Smooth muscle cell (in vitro differentiated cells): Measurements from ENCODE around the gene ITGB6. TPM values are rescaled to one million over a fixed set of nuclear protein-coding genes. Genes with fewer than 3 reads are reported as not detected.

Source experiments
- DNase-seq: peaks from one replicate; lab custom pipeline; 2025; ENCODE audit not compliant: unreplicated experiment; lab: John Stamatoyannopoulos, UW
- H2AFZ ChIP-seq: fragments of 200-600 bp; sonication (generic); 2 replicates; pipeline ENCODE4 v1.6.0; 2016; ENCODE audit warnings: antibody characterized with exemption, low read depth, mild to moderate bottlenecking
- H3F3A ChIP-seq: fragments of 200-600 bp; sonication (generic); 2 replicates; pipeline ENCODE4 v1.6.0; 2017; ENCODE audit warnings: antibody characterized with exemption, low read depth
- H3K27ac ChIP-seq: fragments of 200-600 bp; sonication (generic); 2 replicates; pipeline ENCODE4 v1.5.1; 2016; ENCODE audit warnings: low read depth, mild to moderate bottlenecking
- H3K27me3 ChIP-seq: fragments of 200-600 bp; sonication (generic); 2 replicates; pipeline ENCODE4 v1.6.1; 2016; ENCODE audit warnings: low read depth, mild to moderate bottlenecking
- H3K36me3 ChIP-seq: fragments of 200-600 bp; sonication (generic); 2 replicates; pipeline ENCODE4 v1.5.1; 2016; ENCODE audit warnings: low read depth
- H3K4me1 ChIP-seq: fragments of 200-600 bp; sonication (generic); 2 replicates; pipeline ENCODE4 v1.5.1; 2016; ENCODE audit warnings: low read depth
- H3K4me2 ChIP-seq: fragments of 200-600 bp; sonication (generic); 2 replicates; pipeline ENCODE4 v1.6.0; 2016; ENCODE audit warnings: mild to moderate bottlenecking
- H3K4me3 ChIP-seq: fragments of 200-600 bp; sonication (generic); 2 replicates; pipeline ENCODE4 v1.5.1; 2016; ENCODE audit warnings: mild to moderate bottlenecking
- H3K79me2 ChIP-seq: fragments of 200-600 bp; sonication (generic); 2 replicates; pipeline ENCODE4 v1.6.0; 2016; ENCODE audit warnings: low read depth, mild to moderate bottlenecking
- H3K9ac ChIP-seq: fragments of 200-600 bp; sonication (generic); 2 replicates; pipeline ENCODE4 v1.6.0; 2016; ENCODE audit warnings: low read depth
- H3K9me3 ChIP-seq: fragments of 200-600 bp; sonication (generic); replicated peaks from 2 replicates; pipeline ENCODE4 v1.5.1; 2016; ENCODE audit warnings: low read depth
- H4K20me1 ChIP-seq: fragments of 200-600 bp; sonication (generic); 2 replicates; pipeline ENCODE4 v1.6.0; 2016; ENCODE audit warnings: low read depth
- CTCF ChIP-seq: fragments of 200-600 bp; sonication (generic); IDR thresholded peaks from 2 replicates; pipeline ENCODE4 v1.5.1; 2017; ENCODE audit warnings: borderline replicate concordance, mild to moderate bottlenecking, antibody characterized with exemption; ENCODE audit not compliant: insufficient read depth, poor library complexity, severe bottlenecking
- WGBS: methylation state at CpG from one replicate; pipeline ENCODE4 v1.1.7; 2016; ENCODE audit warnings: low lambda C conversion rate; 5-methylcytosine and 5-hydroxymethylcytosine counted together
- polyA plus RNA-seq: library from polyadenylated mRNA; unstranded; fragments of >200 nt; fragmentation: Nextera tagmentation; extraction: Ambion mirVana; gene quantifications from 2 replicates; pipeline ENCODE4 v1.2.1, GENCODE V29; 2016
- total RNA-seq: library from RNA; depleted of rRNA; stranded (reverse); fragments of >200 nt; gene quantifications from 2 replicates; pipeline ENCODE4 v1.2.3, GENCODE V29; 2014

ITGB6 gene
- total and polyA plus RNA-seq, 2 experiments from 2014 or later = 15.2 to 181 TPM

- no peaks in the 10 kb centered on the region for H3K9me3 ChIP-seq
- H3K4me1 ChIP-seq = peaks cover 44% of the 10 kb centered on the region
- TF ChIP-seq CTCF = peak; percentile 78
- H3K27ac ChIP-seq = peak overlapping the region; percentile 99
- no peaks in the 10 kb centered on the region for H4K20me1 ChIP-seq
- H2AFZ ChIP-seq = no peak overlapping the region
- no peaks in the 10 kb centered on the region for H3K79me2 ChIP-seq
- H3K4me3 ChIP-seq = no peak overlapping the region
- 40% methylated on average over 11 of the region's 11 CpGs for WGBS
- peak overlapping the region; percentile 58 for H3K4me2 ChIP-seq
- H3K36me3 ChIP-seq = no peaks in the 10 kb centered on the region
- H3K27me3 ChIP-seq = no peaks in the 10 kb centered on the region
- H3F3A ChIP-seq = peaks cover 44% of the 10 kb centered on the region
- DNase-seq = no peak
- H3K9ac ChIP-seq = peak overlapping the region; percentile 75
Measured at GRCh38 chr2:160210599-160211138, 10.6 kb upstream of the ITGB6 start.

DNA sequence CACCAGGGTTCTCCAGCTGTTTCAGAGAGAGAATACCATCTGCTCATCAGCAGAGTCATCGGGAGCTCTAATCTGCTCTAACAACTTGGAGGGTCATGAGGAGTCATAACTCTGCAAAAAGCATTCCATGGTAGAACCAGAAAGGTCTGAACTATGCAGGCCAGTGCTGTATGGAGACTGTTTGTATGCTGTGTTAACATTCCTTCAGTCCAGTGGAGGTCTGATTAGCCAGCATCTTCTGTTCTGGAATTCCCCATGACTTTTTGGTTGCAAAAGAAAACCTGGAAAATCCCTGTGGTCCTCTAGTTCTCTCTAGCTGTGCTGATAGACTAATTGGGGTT, 9.4 kb upstream of the ITGB6 start:
- TF ChIP-seq CTCF = no peak
- H3K9ac ChIP-seq = peak overlapping the region; percentile 75
- peaks cover 38% of the 10 kb centered on the region for H3K4me1 ChIP-seq

GRCh38 chr2:160208655-160209515, 8.8 kb upstream of the ITGB6 start:
- peak overlapping the region; percentile 84 for H3K9ac ChIP-seq
- H3K9me3 ChIP-seq = no peaks in the 10 kb centered on the region
- H3K27ac ChIP-seq = peak overlapping the region; percentile 99
- peak; percentile 13 for TF ChIP-seq CTCF
- peak overlapping the region; percentile 77 for H3K4me2 ChIP-seq
- 76% methylated on average over 11 of the region's 11 CpGs for WGBS
- no peak overlapping the region for H2AFZ ChIP-seq
- no peaks in the 10 kb centered on the region for H4K20me1 ChIP-seq
- peaks cover 44% of the 10 kb centered on the region for H3F3A ChIP-seq
- H3K36me3 ChIP-seq = no peaks in the 10 kb centered on the region
- no peaks in the 10 kb centered on the region for H3K27me3 ChIP-seq
- H3K4me1 ChIP-seq = peaks cover 38% of the 10 kb centered on the region
- no peaks in the 10 kb centered on the region for H3K79me2 ChIP-seq
- no peak for DNase-seq
- no peak overlapping the region for H3K4me3 ChIP-seq

More for the DNA sequence above, 9.4 kb upstream of the ITGB6 start:
- Histone ChIP-seq H3K27ac (peak overlapping the region; percentile 99), H3K4me2 (peak overlapping the region; percentile 77), H3K79me2 (no peaks in the 10 kb centered on the region), H4K20me1 (no peaks in the 10 kb centered on the region), H2AFZ (no peak overlapping the region), H3K27me3 (no peaks in the 10 kb centered on the region), H3K36me3 (no peaks in the 10 kb centered on the region), H3F3A (peaks cover 44% of the 10 kb centered on the region), H3K4me3 (no peak overlapping the region), H3K9me3 (no peaks in the 10 kb centered on the region)
- no peak for DNase-seq
- WGBS = 0% methylated on average over 1 of the region's 1 CpG
